HPDE6-E6E7 (cell line): ENCODE data around the gene LNX1.
A peak's percentile ranks its signal among the peaks of the same experiment; 100 is the strongest.
"Not testable (repeated sequence)": the region's sequence is repeated elsewhere in the genome, so short reads cannot be mapped to it uniquely, and the experiment has no call there.

Source experiments
- DNase-seq: peaks from one replicate; pipeline ENCODE4 v3.0.0; 2011; ENCODE audit warnings: missing footprints; ENCODE audit errors: extremely low spot score

LNX1 gene

GRCh38 chr4:53497487-53498244, 93.6 kb downstream of the LNX1 start:
- no peak for DNase-seq

- no peak for DNase-seq
Observed at GRCh38 chr4:53494851-53495250, 96.4 kb downstream of the LNX1 start.

- peak; percentile 44 for DNase-seq
Observed at GRCh38 chr4:53490965-53491622, 100.2 kb downstream of the LNX1 start.

- DNase-seq: no peak
Observed at GRCh38 chr4:53490161-53490956, 100.9 kb downstream of the LNX1 start.

GRCh38 chr4:53489279-53489889, 101.9 kb downstream of the LNX1 start:
- DNase-seq: no peak

GRCh38 chr4:53487766-53488165, 103.5 kb downstream of the LNX1 start:
- no peak for DNase-seq

- DNase-seq: no peak
Observed at GRCh38 chr4:53485658-53486040, 105.6 kb downstream of the LNX1 start.

- DNase-seq: no peak
Observed at GRCh38 chr4:53484911-53485657, 106.2 kb downstream of the LNX1 start.

GRCh38 chr4:53483250-53483649, 108.0 kb downstream of the LNX1 start:
- no peak for DNase-seq

GRCh38 chr4:53481586-53481985, 109.7 kb downstream of the LNX1 start:
- DNase-seq: no peak

- no peak for DNase-seq
Observed at GRCh38 chr4:53480909-53481308, 110.4 kb downstream of the LNX1 start.

- DNase-seq: peak; percentile 14
Observed at GRCh38 chr4:53479736-53480525, 111.4 kb downstream of the LNX1 start.

- DNase-seq: peak; percentile 37
Observed at GRCh38 chr4:53478671-53479456, 112.4 kb downstream of the LNX1 start.

- DNase-seq: no peak
Observed at GRCh38 chr4:53477636-53478035, 113.7 kb downstream of the LNX1 start.

GRCh38 chr4:53477038-53477565, 114.2 kb downstream of the LNX1 start:
- DNase-seq: peak; percentile 61

GRCh38 chr4:53476232-53477037, 114.9 kb downstream of the LNX1 start:
- DNase-seq: peak; percentile 74

GRCh38 chr4:53466576-53466975, 124.7 kb downstream of the LNX1 start:
- not testable (repeated sequence) for DNase-seq

- no peak for DNase-seq
Observed at GRCh38 chr4:53465891-53466290, 125.4 kb downstream of the LNX1 start.

GRCh38 chr4:53465281-53465680, 126.0 kb downstream of the LNX1 start:
- no peak for DNase-seq
